ENCODE measurements around the gene MPG.

Gene MPG

DNA sequence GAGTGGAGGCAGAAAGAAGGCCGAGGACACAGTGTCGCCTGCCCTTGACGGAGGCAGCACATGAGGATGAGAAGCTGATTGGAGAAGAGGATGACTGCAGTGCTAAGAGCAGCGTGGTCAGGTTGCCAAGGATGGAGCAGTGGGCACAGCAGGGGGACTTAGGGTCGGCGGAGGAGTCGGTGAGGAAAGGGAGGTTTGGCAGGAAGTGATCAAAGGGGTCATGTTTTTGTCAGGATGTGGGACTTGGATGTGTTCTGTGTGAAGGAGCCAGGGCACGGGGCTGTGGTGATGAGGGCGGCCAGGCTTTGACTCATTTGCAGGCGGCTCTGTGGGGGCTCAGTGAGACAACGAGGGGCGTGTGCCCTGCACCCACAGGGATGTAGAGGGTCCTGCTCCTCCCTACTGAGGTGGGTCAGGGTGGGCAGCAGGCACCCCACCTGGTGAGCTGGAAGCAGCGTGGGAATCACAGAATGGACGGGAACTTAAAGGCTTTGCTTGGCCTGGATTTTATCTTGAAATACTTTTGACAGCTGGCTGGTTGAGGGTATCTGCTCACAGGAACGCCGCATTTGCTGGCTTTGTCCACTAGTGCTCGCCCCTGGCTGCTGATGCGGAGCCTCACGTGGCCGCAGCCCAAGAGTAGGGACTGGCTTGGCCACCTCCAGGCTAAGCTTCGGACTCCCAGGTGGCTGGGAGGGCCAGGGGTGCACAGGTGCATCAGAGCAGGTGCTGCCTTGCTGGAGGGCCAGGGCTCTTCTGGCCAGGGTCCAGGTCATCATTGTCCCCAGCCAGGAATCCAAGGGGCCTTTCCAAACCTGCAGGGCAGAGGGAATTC, 6.0 kb downstream of the MPG start:
- no peak for DNase-seq

DNA sequence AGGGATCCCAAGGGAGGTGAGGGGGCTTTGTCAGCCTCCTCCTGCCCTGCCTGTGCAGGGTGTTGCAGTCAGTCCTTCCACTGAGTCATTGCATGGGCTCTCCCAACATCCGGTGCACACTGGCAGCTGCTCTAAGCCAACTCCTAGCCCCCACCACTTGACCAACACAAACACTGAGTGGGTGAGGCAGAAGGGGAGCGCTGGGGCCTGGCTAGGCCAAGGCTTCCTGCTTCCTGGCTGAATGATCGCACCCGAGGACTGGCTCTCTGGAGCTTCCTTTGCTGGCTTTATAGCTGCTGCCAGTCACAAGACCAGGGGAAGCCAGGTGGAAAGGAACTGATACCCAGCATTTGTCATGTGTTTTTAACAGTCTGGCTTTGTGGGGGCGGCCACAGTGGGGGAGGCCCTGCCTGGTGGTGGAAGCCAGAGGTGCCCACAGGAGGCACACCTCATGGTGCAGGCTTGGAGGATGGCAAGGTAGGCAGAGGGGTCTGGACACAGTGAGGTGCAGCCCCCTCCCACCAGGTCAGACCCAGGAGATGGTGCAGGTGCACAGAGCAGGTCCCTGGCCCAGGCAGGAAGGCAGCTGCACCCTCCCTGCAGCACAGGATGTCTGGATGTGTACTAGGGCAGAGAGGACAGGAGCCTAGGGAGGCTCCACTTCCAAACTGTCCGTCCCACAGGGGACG, 6.8 kb downstream of the MPG start:
- DNase-seq: no peak

DNA sequence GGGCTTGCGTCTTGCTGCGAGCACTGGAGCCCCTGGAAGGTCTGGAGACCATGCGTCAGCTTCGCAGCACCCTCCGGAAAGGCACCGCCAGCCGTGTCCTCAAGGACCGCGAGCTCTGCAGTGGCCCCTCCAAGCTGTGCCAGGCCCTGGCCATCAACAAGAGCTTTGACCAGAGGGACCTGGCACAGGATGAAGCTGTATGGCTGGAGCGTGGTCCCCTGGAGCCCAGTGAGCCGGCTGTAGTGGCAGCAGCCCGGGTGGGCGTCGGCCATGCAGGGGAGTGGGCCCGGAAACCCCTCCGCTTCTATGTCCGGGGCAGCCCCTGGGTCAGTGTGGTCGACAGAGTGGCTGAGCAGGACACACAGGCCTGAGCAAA, 7.4 kb downstream of the MPG start:
- no peak for DNase-seq

DNA sequence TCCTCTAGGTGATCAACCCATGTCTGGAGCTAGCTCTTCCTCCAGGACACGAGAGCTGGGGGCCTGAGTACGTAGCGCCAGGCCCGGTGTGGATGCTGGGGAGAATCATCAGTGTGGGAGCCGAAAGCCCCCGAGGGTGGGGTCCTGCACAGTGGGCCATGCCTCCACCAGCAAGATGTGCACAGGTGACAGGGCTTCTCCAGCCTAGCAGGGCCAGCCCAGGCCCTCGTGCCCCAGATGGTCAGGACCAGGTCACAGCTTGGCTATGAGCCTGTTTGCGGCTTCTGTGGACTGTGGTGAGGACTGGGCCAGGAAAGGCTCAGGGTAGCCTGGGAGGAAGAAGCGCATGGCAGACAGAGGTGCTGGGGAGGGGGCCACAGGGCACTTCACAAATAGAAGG, 7.8 kb downstream of the MPG start:
- DNase-seq: no peak

DNA sequence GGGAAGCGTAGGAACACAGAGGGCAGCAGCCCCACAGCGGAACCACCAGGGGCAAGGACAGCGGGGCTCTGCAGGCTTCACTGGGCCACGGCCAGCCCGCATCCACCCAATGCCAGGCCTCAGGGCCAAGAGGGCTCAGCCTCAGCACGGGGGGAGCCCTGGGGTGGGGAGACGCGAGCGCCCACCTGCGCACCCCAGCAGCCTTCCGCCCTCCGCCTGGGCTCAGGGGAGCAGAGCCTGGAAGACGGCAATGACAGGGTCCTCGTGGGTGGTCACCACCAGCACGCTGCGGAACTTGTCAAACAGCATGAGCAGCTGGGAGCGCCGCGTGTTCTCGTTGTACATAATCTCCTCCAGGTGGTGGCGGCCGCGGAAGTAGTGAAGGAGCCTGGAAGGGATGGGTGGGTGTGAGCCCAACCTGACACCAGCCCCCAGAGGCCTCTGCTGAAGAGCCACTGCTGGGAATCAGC, 8.5 kb downstream of the MPG start:
- no peak for DNase-seq

DNA sequence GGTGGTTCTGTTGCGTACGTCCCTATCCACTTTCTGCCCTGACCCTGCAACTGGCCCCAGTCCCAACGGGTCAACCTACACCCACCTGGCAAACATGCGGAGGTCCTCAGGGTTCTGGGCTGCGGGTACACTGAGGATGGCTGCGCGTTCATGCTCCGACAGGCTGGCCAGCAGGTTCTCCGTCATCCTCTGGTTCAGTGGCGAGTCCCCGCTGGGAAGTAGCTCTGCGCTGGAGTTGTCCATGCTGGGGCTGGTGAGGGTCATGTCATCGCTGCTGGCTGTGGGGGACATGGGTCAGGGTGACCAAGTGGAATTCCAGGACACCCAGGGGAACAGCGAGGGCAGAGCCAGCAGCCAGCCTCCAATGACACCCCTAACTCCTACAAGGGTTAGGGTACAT, 10.6 kb downstream of the MPG start:
- no peak for DNase-seq

DNA sequence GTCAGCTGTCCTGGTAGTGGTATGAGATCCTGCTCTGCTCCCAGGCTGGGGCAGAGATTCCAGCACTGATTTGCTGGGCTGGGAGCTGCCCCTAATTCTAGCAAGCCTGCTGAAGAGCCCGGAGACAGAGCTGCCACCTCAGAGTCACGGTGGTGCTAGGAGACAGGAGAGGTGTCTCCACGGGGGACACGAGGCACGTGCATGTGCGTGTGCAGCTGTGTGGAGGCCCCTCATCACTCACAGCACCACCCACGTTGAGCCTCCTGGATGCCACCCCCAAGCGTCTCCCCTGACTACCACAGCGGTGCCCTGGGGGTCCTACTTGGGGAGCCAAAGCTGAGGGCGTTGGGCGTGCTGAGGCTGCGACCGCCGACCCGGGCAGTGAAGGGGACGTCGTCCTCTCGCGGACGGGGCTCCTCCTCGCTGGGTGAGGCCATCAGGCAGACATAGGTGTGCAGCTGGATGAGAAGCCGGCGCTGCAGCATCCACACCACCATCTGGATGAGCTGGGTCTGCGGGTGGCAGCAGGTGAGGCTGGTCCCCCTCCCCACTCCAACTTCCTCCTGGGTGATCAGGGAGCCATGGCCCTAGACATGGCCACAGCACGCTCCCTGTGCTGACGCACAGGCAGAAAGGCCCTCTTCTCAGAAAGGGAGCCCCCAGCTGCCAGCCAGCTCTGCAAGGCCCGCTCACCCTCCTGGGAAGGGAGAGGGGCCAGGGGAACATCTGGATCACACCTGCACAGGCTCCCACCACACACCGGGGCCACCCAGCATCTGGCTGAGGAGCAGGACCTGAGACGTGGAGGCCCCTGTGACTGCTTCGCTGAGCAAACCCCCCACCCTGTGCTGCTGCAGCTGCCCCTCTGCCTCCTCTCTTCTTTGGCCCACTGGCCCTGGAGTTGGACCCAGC, 11.6 kb downstream of the MPG start:
- DNase-seq: no peak

DNA sequence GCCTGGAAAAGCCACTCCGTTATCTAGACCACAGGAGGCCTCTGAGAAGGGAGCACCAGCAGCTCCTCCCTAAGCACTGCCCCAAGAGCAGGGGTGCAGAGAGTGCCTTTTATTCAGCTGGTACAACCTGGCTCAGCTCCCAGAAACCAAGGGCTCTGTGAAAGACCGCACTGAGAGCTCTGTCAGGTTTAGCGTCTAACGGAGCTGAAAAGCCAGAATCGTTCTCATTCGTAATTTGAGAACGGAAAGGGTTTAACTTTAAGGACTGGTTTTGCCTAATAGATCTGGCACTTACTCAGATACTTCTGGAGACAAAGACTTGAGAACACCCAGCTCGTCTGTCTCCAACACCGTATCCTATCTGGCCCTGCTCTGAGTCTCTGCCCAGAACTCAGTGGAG, 13.5 kb downstream of the MPG start:
- no peak for DNase-seq

DNA sequence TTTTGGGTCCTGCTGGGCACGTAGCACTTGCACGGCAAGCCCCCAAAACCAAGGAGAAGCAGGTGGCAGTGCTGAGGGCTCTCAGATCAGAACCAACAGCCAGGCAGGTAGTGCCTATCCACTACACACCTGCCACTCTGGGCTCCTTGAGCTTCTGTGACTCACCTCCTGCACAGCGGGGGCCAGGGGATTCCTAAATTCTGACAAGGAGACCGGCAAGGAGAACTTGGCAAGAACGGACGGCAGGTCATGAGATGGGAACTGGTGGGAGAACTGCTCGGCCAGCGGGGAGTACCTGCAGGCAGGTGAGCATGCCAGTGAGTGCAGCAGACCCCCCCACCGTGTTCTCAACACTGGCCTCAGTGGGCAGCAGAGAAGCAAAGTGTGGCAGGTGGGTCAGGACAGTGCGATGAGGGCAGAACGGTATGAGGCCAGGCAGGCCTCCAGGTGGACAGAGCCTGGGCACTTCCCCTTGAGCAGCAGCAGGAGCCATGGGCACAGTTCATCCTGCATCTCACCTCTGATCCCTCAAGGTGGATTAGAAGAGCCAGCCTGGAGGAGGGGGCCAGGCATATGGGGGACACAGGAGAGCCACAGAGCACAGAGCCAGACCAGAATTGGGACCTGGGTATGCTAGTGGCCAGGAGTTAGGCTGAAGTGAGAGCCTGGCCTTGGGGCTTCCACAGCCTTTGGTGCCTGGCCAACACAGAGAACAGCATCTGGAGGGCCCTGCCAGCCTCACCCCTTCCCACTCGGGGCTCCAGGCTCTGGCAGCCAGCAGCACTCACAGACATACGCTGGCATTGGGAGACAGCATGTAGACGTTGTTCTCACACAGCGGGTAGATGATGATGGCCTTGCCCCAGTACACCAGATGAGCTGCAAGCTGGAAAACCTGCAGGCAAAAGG, 14.7 kb downstream of the MPG start:
- DNase-seq: no peak

DNA sequence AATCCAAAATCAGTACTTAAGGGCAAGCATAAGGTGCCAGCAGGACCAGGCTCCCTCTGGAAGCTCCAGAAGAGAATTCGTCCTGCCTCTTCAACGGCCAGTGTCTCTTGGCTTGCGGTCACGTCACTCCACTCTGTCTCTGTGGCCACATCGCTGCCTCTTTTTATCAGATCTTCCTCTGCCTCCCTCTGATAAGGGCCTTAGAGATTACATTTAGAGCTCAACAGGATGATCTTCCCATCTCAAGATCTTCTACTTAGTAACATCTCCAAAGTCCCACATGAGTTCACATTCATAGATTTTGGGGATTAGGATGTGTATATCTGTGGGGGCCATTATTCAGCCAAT, 16.9 kb downstream of the MPG start:
- DNase-seq: no peak

DNA sequence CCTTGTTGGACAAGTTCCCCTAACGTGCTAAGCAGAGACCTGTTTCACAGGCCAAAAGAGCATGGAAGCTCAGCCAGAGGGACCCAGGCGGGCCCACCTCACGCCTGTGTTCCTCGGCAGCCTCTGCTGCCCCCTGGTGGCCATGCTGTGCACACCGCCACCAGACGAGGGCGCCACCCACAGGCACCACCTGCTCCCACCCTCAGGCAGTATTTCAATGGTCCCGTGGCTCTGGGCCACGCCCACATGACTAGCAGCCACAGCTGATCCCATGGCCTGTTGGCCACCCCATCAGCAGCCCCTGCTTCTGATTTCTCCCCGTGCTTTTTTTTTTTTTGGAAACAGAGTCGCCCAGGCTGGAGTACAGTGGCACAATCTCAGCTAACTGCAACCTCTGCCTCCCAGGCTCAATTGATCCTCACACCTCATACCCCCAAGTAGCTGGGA, 18.9 kb downstream of the MPG start:
- DNase-seq: no peak

DNA sequence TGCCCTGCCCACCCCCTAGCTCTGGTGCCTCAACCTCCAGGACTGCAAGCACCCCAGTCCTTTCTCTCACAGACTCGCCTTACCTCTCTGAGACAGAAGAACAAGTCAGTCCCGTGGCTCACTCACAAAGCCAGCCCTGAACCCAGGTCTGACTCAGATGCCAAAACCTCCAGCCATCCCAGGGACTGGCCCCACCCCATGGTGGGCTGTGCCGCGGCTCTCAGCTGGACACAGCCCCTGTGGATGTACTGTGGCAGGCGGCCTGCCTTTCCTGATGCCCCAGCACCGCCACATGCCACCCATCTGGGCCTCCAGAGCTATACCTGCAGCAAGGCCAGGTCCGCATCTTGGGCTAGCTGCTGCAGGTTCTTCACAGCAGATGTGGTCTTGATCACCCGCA, 19.8 kb downstream of the MPG start:
- DNase-seq: no peak

DNA sequence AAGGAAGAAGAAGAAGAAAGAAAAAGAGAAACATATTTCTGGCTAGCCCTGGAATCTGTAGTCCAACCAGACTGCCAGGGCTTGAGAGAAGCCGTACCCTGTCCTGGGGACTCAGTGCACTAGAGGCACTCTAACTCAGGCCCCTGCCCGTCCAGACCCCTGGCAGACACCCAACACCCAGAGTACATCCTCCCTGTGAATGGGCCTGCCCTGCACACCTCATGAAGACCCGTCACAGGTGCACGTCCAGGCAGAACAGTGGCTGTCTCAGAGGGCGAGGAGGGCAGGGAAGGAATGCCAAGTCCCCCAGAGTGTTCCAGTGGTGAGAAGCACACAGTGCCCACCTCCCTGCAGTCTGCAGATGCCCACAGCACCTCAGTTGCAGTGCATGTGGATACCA, 23.0 kb downstream of the MPG start:
- DNase-seq: no peak

DNA sequence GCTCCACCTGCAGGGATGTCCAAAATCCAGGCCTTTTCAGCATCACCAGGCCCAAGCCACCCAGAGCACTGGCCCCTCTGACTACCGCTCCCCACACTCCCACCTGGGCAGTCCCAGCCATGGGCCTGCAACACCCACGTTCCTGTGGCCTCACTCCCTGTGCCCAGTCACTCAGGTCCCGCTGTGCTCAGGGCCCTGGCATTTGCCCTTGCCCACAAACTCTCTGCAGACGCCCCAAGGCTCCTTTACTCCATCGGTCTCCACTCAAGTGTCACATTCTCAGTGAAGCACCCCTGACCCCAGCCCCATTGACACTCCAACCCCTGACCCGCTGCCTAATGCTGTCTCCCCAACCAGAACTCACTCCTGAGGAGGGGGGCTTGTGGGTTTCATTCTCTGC, 23.6 kb downstream of the MPG start:
- DNase-seq: no peak

DNA sequence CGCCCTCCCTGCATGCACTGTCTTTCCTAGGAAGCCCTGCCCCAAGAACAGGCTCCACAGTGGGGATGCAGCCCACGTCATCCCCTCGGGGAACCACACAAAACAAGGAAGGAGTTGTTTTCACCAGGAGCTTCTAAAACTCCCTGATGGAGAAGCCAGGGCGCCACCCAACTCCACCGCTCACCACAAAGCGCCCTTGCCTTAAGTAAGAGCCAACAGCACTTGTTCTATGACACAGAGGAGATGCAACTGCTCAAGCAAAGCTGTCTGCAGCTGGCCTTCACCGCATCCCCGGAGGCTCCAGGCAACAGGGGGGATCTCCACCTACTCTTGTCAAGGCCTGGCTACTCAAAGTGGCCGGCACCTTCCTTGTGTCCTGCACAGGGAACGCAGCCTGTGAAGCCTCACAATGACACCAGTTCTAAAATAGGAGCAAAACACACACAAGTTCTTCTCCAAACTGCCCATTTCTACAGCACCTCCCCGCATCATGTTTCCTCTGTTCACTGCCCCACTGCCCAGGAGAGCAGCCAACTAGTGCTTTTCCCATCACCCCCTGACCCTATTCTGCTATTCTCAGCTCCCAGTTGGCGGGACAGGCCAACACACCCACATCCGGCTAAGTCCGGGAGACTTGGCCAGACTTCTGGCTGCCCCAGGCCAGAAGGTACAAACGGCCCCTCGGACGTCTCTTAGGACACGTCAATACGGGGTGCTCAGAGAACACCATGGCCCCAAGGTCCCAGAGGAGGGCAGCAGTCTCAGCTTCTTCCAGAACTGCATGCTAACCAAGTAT, 24.2 kb downstream of the MPG start:
- no peak for DNase-seq

DNA sequence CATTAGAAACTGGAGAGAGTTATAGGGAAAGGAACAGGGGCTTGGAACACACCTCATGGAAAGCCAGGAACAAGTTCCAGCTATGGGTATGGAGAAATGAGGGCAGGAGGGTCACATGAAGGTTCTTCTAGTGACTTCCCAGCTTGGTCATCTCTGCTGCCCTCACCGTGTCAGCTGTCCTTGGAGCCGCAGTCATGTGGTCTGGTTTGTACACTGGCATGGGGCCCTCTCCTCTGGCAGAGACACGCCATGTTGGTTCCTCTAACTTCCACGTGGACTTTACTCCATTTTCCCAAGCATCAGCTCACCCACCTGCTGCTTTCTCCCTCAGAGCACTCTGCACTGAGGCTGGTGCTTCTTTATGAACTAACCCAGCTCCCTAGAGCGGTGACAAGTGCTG, 26.3 kb downstream of the MPG start:
- DNase-seq: no peak

DNA sequence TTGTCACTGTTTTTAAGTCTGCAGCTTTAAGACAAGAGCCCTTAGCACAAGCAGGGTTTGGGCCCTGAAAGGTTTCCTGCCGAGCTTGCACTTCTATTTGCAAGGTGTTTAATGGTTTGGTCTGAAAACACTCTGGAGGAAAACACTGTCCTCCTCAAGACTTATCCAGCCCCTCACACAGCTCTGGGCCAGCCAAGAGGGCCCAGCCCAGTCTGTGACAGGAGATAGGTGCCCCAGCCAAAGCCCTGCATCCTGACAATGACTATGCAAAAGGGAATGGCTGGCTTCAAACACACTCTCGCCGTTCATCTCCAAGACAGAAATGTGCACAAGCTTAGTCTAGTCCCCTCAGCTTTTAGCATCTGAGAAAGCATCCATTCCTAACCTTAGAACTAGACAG, 26.9 kb downstream of the MPG start:
- no peak for DNase-seq

DNA sequence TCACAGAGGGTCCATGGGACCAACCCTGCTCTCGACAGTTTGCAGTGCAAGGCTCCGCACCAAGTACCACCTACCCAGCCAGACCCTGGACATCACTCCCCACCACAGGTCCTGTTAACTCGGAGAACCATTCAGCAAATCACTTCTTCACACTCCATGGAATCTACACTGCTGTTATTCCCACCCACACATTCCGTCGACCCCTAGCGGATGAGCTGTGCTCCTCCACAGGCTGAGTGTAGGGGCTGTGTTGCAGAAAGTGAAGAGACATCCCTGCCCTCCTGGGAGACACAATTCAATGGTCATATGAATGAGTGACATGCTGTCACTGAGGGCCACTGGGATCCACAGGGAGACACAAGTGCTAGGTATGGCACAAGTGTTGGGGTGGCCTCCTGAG, 27.5 kb downstream of the MPG start:
- DNase-seq: no peak

DNA sequence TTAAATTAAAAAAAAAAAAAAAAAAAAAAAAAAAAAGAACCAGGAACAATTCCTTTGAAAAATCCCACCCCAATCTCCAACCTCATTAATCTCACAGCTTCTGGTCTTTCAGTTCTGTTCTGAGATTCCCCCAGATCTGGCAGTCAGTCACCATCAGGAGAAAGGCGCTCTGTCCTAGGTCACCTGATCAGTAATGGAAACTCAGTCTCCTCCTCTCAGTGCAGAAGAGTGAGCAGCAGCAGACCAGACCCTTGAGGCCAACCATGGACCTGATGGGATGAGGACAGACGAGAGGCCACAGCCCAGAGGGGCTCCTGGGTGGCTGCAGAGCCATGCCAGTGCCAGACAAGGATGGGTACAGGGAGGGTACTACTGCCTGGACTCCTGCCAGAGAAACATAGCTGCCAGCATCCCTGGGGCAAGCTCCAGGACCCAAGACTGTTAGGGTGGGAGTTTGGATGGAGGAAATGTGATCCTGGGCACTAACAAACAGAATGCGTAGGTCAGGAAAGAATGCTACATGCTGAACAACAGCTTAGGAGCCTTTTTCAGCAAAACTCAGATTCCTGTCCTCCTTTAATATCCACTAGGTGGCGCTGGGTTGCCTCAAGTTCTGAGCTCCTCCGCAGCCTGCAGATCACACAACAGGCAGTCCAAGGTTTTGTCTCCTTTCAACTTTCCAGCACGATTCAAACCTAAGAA, 28.7 kb downstream of the MPG start:
- DNase-seq: peak; percentile 28

DNA sequence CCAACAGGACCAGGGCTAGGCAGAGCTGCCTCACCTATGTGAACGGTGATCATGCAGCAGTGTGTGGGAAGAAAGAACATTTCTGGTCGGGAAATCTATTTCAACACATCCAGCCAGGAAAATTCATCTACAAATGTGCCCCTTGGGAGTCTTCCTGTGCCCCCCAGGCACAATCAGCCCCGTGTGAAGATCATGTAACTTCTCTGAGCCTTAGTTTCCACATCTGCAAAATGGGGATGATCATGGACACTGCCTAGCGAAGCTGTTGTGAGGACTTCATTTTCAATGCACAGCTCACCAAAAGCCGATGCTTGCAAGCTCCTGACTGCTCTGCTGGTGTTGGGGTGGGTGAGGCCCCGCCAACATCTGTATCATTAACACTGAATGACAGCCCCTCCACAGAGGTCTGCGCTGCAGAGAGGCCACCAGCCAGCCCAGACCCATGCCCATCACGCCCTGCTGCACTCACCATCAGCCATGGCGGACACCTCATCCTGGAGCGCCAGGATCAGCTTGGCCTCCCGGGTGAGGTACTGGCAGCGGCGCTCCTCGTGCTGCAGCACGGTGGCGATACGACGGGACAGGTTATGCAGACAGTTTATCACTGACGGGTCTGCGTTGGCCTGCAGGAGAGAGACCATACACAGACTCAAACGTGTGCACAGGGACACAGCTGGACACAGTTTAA, 34.3 kb downstream of the MPG start:
- no peak for DNase-seq

Measured in NCI-H1417 treated with DMSO at 0.1 percent for 48 hours (cell line).